HG02884 (cell line): Measurements from ENCODE around the gene BPIFB4.

ENCODE experiments used
- ATAC-seq: cut with Tn5 transposase; IDR thresholded peaks from one replicate; pipeline ENCODE4 v1.9.1; 2021; ENCODE audit warnings: mild to moderate bottlenecking, moderate library complexity; ENCODE audit not compliant: unreplicated experiment

Gene BPIFB4

DNA sequence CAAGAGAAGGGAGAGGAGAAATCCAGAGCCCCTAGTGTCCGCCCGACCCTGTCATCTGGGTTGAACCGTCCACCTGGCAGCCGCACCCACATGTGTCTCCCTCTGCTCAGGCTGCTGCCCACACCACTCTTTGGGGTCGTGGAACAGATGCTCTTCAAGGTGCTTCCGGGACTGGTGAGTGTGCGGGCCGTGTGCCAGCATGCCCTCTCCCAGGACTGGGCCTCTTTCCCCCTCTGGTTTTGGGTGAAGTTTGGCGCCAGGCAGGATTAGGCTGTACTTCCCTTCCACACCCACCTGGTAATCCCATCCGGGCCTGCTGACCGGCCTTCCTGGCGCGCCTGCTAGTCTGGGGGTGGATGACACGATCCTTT lies 17.8 kb upstream of the BPIFB4 start:
- ATAC-seq = no peak

DNA sequence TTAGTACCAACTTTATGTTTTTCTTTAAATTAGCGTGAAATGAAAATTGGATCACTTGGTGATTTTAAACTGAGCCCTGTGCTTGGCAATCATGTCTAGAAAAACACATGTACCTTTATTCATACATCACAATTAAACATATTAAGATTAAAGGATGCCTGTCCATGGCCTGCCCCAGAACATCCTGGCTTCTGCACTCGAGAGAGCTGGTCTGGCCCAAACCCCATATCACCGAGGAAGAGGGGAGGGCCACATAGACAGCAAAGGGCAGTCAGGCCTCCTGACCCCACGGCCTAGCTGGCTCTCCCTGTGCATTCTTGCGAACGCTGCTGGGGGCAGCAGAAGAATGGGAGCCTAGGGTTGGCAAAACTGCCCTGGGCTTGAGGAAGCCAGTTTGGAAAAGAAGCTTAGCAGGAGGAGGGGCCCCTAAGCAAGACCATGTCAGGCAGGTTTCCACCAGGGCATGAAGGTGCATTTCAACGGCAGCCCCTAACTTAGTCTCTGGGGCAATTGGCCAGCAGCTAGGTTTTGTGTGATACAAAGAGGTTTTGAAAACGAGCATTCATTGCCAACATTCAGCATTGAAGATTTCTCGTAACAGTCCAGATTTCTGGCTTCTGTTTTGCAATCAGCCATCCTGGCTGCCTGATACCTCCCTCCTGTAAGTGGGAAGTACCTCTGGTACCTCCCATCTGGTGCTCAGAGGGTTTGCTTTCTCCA lies 17.2 kb upstream of the BPIFB4 start:
- ATAC-seq = no peak

DNA sequence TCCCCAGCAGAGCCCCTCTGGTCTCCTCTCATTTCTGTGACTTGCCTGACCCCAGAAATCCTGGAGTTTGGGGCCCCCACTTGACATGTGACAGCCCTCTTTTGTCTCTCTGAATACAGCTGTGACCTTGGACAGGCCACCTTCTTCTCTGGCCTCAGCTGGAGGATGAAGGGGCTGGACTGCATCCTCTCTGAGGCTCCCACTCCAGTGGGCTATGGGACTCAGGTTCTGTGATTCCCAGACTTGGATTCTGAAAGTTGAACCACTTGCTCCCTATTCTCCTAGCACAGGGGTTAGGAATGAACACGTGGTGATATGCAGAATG lies 16.7 kb upstream of the BPIFB4 start:
- no peak for ATAC-seq

DNA sequence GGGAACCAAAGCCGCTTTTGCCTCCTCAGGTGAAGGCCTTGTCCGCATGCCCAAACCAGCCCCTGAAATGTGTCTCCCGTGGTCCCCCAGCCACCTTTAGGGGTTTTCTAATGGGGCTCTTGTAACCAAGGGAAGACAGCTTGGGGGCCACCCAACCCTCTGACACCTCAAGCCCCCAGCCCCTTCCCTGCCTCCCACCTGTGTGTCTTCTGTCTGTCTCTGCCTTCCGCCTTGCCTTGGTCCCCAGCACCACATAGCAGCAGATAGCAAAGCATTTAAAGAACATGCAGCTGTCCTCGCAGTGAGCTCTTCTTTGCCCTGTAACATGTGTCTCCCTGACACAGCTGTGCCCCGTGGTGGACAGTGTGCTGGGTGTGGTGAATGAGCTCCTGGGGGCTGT lies 16.2 kb upstream of the BPIFB4 start:
- ATAC-seq = no peak

DNA sequence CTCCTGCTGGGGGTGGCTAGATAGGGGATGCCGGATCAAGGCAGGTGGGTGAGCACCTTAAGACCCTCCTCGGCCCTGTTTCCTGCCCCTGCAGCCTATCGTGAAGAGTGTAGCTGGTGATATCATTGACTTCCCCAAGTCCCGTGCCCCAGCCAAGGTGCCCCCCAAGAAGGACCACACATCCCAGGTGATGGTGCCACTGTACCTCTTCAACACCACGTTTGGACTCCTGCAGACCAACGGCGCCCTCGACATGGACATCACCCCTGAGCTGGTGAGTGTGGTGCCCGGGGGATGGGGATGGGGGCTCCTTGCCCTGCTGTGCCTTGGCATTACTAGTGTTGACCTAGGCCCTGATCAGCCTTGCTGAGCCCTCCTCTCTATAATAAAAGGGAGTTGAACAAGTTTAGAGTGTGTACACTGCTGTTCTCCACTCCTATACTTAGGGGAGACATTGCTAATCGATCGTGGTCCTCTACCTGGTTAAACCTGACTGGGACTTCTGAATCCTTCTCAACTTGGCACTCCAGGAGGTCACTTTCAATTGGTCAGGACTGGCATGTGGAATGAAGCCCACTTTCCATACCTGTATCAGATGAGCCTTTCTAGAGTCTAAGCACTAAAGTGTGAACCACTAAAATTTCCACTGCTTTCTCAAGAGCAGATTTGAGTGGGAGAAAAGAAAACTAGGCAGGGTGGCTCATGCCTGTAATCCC lies 14.7 kb upstream of the BPIFB4 start:
- no peak for ATAC-seq

DNA sequence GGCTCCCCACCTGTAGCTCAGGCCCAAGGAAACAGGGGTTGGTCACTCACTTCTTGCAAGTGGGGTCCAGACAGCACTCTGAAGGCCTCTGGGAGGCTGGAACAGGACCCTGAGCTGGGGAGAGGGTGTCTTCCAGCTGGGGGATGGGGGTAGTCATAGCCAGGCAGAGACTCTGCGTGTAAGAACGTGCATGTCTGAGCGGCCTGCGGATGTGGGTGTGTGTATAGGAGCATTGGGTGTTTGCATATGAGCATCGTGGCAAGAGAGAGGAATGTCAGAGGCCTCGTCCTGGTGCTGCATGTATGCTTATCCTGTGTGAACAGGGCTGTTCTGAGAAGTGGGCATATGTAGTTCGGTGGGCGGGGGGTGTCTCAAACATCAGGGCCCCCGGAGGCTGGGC lies 13.7 kb upstream of the BPIFB4 start:
- ATAC-seq = no peak

DNA sequence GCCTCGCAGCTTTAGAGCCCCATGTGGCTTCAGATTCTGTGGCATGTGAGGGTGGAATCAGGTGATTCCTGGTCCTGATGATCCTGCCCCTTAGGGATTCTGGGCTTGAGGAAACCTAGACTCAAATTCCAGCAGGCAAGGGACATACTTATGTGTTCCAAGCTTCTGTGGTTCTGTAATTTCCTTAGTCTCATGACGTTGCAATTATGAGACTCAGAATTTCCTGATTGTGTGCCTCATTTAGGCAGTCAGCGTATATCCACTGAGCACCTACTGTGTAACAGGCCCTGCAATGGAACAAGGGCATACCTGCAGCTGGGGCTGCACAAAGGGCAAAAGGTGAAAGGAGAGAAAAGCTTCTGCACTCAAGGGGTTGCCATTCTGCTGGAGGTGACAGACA lies 11.6 kb upstream of the BPIFB4 start:
- ATAC-seq = no peak

DNA sequence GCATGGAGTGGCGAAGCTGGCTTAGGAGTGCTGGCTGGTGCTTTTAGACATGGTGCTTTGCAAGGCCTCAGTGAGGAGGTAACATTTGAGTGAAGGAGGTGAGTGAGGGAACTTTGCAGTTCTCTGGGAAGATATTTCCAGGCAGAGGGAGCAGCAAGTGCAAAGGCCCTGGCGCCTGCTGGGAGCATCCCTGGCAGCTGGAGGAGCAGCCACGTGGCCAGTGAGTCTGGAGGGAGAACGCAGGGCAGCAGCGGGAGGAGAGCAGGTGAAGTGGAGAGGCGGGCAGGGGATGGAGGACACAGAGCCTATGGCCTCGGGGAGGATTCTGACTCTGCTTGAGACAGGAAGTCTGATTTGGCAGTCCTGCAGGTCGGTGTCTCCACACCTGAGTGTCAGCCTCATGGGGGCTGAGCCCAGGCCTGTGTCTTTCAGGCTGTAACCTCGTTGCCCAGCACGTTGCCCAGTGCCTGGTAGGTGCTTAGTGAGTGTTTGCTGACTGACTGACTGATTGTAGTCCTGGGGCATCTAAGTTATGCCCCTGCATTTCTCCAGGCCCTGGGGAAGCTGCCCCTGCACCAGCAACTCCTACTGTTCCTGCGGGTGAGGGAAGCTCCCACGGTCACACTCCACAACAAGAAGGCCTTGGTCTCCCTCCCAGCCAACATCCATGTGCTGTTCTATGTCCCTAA lies 11.0 kb upstream of the BPIFB4 start:
- ATAC-seq = no peak

DNA sequence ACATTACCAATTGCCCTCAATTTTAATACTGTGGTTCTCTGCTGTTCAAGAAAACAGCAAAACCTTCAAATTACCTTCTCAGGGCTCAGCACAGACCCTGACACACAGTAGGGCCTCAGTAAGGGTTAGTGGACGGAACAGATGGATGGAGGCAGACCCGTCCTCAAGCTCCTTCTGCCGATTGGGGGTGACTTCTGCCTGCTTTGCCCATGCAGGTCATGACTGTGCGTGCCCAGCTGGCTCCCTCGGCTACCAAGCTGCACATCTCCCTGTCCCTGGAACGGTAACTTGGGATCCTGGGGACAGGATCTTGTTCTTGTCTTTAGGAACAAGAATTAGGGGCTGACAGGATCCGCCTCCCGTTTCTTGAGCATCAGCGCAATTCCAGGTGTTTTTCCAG lies 9.8 kb upstream of the BPIFB4 start:
- ATAC-seq = no peak

DNA sequence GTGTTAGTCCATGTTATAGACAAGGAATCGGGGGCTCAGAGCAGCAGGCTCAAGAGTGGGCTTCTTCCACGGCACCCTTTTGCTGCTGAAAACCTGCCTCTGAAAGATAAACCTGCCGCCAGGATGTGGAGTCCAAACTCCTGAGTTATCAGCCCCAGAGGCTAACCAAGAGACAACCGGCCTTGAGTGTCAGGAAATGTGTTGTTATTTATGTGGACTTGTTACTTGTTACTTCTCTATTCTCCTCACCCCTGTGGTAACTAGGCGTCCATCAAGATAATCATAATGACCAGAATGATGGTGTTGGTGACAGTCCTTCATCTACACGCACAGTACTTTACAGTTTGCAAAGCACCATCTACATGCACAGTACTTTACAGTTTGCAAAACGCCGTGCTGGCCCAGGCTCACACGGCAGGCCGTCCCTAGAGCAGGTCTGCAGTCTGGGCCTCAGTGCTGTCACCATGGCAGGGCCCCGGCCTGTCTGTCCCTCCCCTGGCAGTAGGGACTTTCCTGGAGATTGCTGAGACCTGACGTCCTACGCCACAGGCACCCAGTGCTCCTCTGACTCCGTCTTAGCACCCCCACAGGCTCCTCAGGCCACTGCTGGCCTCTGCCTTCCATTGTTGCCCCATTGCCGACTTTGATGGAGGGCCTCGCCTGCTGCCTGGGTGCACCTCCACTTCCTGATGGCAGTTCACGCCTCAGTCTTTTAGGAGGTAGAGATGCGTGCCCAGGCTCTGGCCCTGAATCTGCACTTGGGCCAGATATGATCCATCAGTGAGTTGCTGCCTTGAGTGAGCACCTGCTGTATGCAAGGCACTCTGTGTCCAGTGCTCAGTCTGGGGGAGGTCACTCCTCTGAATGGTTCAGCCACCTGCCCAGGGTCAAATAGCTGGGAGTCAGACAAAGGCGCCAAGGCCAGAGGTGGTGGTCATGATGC lies 9.1 kb upstream of the BPIFB4 start:
- ATAC-seq = no peak

DNA sequence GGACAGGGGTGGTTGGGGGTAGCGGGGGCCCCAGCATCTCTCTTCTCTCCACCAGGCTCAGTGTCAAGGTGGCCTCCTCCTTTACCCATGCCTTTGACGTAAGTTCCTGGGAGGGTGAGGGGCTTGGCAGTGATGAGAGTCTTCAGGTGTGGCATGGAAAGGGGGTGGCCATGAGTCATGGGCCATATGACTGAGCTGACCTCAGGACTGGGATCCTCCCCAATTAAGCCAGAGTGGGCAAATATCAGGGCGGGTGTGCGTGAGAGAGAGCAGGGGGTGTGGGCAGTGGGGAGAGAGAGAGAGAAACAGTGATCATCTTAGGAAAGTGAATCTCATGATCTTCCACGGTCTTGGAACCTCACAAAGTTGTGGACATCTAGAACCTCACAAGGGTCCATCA lies 8.2 kb upstream of the BPIFB4 start:
- no peak for ATAC-seq

DNA sequence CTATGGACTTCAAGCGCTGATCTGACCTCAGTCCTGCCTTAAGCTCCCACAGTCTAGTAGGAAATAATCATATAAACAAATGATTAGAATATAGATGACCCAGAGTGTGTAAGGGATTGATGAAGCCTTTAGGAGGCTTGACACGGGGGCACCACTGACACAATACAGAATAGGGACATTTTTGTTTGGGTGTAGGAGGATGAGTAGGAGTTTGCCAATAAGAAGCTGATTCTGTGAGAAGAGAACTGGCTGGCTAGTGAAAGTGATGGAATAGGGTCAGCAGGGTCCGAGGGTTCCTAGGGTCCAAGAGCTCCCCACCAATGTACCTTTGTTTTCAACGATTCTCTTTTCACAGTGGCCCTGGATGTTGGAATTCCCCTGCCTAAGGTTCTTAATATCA lies 7.1 kb upstream of the BPIFB4 start:
- no peak for ATAC-seq

DNA sequence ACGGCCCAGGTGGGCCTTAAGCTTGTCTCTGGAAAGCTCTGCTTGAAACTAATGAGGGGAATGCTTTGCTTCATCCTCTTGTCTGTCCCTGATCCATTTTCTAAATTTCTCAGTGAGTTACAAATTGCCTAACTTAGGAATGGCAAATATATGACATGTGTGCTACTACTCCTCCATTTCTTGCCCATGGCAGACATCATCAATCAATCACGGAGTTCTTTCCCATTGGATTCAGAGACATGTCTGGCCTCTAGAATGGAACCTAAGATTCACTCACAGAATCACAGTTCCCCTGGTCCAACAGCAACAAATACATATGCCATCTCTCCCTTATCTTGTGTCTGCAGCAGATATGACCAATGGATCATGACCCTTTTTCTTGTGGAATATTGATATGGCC lies 6.6 kb upstream of the BPIFB4 start:
- no peak for ATAC-seq

DNA sequence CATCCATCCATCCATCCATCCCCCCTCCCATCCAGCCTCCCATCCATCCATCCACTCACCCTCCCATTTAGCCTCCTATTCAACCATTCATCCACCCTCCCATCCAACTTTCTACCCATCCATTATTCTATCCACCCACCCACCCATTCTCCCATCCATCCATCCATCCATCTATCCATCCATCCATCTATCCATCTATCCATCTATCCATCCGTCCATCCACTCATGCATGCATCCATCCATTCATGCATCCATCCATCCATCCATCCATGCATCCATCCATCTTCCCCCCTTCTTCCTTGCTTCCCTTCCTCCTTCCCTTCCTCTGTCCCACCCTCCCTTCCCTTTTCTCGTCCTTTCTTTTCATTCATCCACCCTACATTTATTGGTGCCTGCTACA lies 4.8 kb upstream of the BPIFB4 start:
- ATAC-seq = no peak

DNA sequence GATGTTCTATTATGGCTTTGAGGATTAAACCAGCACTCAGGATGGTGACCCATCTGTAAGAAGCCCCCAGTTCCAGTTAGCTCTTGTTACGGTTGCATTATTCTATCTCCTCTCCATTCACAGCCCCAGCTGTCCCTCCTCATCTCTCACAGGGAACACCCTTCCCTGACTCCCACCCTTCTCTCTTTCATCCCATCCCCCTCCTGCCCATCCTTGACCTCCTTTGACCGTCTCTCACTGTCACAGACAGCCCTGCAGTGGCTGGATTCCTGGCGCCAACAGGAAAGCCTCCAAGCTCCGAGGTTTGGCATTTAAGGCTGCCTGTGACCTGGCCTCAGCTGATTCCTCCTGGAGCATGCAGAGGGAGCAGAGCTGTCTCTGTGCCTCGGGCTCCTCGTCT lies 4.2 kb upstream of the BPIFB4 start:
- ATAC-seq = no peak

DNA sequence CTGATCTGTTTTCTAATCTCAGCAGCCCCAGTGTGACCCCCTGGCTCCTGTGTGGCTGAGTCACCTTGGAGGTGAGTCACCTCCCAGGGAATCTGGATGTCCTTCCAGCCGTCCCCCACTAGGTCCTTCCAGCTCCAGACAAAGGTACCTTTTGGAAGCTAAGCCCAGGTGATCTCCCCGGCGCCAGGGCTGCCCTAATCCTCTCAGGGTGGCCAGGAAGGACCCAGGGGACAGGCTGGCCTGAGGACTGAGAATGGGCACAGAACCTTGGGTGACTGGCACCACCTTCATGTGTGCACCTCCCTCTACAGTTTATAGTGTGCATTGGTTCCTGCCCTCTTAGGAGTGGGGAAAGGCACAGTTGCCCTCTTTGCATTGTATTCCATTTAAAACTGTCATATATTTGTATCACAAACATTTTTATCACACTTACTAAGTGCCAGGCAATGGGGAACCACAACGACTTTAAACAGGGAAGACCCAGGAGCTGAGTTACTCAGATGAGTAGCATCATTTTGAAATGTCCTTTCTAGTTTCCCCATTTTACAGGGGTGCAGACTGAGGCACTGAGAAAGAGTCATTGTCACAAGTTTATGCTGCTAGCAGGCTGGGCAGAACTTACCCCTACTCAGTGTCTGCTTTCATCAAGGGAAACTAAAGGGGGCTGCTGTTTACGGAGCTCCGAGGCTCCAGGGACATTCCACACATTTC lies 2.6 kb upstream of the BPIFB4 start:
- ATAC-seq = no peak

DNA sequence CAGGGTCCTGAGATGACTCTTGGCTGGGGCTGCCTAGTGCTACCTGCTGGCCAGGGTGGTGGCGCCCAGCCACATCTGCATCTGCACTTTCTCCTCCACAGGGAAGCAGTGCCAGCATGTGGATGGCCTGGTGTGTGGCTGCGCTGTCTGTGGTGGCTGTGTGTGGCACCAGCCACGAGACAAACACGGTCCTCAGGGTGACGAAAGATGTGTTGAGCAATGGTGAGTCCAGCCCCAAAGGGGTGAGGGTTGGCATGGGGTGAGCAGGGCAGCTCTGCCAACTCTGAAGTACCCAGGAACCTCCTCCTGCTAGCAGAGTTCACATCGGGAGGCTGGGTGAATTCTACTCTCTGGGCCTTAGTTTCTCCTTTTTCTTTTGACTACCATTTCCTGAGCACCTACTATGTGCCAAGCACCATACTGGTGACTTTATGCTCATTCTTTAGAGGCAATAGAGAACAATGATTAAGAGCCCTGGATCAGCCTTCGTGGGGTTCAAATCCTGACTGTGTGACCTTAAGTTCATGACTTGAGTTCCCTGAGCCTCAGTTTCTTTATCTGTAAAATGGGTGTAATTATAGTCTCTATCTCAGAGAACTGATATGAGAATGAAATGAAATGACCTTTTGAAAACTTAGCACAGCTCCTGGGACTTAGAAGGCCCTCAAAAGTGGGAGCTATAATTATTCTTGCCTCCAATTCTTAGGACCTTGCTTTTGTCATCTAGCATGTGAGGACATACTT lies 2.1 kb downstream of the BPIFB4 start:
- no peak for ATAC-seq

DNA sequence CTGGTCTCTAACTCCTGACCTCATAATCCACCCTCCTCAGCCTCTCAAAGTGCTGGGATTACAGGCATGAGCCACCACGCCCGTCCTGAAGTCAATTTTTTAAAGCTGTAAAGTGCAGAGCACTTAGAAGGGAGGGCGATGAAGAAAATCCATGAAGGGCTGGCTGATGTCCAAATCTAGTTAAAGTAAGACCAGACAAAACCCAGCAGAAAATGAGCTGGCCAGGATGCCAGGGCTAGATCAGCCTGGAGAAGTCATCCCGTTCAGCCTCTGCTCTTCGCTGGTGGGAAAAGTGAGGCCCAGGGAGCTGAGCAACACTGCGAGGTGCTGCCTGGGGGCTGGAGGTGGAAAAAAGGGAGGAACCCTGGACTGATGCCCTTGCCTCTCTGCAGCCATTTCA lies 3.1 kb downstream of the BPIFB4 start:
- no peak for ATAC-seq

DNA sequence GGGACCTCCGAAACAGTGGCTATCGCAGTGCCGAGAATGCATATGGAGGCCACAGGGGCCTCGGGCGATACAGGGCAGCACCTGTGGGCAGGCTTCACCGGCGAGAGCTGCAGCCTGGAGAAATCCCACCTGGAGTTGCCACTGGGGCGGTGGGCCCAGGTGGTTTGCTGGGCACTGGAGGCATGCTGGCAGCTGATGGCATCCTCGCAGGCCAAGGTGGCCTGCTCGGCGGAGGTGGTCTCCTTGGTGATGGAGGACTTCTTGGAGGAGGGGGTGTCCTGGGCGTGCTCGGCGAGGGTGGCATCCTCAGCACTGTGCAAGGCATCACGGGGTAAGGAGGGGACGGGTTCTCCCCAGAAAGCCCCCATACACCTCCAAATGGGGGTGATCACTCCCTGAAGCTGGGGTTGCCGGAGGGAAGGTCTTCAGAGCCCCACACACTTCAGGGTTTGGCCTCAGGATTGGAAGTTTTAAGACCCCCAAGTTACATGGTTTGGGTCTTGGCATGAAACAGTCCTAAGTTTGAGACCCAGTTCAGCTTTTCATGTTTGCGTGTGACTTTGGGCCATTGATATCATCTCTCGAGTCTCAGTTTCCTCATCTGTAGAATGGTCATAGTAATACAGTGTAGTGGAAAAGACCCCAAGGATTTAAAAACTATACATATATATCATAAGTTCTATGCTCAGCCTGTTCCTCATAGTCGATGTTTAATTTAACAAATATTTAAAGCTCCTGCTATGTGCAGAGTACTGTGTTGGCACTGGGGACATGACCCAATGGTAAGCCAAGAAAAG lies 4.3 kb downstream of the BPIFB4 start:
- ATAC-seq = no peak
